Keratinocyte (primary cell): ENCODE results near the gene ACOT6. TPM values are rescaled to one million over a fixed set of nuclear protein-coding genes. Genes with fewer than 3 reads are reported as not detected.

Experiments
- DNase-seq: peaks from one replicate; pipeline ENCODE4 v3.0.0-alpha.2; 2011; ENCODE audit warnings: low read depth, missing footprints, low spot score
- FAIRE-seq: peaks from 2 replicates; lab custom pipeline; 2011; peaks lifted over from hg19 to GRCh38; lab: Jason Lieb, UNC
- H2AFZ ChIP-seq: 2 replicates; pipeline ENCODE4 v1.6.0; 2012; ENCODE audit warnings: low read length, control low read depth, inconsistent platforms; ENCODE audit not compliant: control insufficient read depth
- H3K27ac ChIP-seq: 2 replicates; pipeline ENCODE4 v1.5.1; 2011; ENCODE audit warnings: low read length; ENCODE audit not compliant: control insufficient read depth, insufficient read depth
- H3K27me3 ChIP-seq: 3 replicates; pipeline ENCODE4 v1.6.0; 2011; ENCODE audit warnings: low read length; ENCODE audit not compliant: control insufficient read depth, insufficient read depth; ENCODE audit errors: extremely low read depth
- H3K36me3 ChIP-seq, 2 experiments: 2 replicates in 1 of 2; 3 replicates in 1 of 2; pipeline ENCODE4 v1.5.1; 2011; ENCODE audit warnings: low read length in 2 of 2, mild to moderate bottlenecking in 1 of 2; ENCODE audit not compliant: control insufficient read depth in 2 of 2, insufficient read depth in 2 of 2; ENCODE audit errors: extremely low read depth in 1 of 2
- H3K4me1 ChIP-seq: 3 replicates; pipeline ENCODE4 v1.5.1; 2011; ENCODE audit warnings: low read length; ENCODE audit not compliant: control insufficient read depth, insufficient read depth; ENCODE audit errors: extremely low read depth
- H3K4me2 ChIP-seq: 3 replicates; pipeline ENCODE4 v1.6.0; 2011; ENCODE audit warnings: low read depth, low read length; ENCODE audit not compliant: control insufficient read depth, insufficient read depth; ENCODE audit errors: extremely low read depth
- H3K4me3 ChIP-seq, 3 experiments: fragments of 200-600 bp in 1 of 3; sonication (generic) in 1 of 3; 2 replicates in 2 of 3; 3 replicates in 1 of 3; pipeline ENCODE4 v1.5.1; 2011 to 2016; ENCODE audit warnings: low read length in 3 of 3, mild to moderate bottlenecking in 3 of 3, control low read depth in 2 of 3, inconsistent platforms in 1 of 3, low read depth in 1 of 3, mixed read lengths in 1 of 3, mixed run types in 1 of 3, moderate library complexity in 1 of 3; ENCODE audit not compliant: control insufficient read depth in 2 of 3, insufficient read depth in 2 of 3; ENCODE audit errors: extremely low read depth in 1 of 3
- H3K79me2 ChIP-seq: 2 replicates; pipeline ENCODE4 v1.6.0; 2012; ENCODE audit warnings: low read length; ENCODE audit not compliant: control insufficient read depth, insufficient read depth
- H3K9ac ChIP-seq: 3 replicates; pipeline ENCODE4 v1.6.0; 2011; ENCODE audit warnings: low read length; ENCODE audit not compliant: control insufficient read depth, insufficient read depth; ENCODE audit errors: extremely low read depth
- H3K9me1 ChIP-seq: 3 replicates; pipeline ENCODE4 v1.6.0; 2011; ENCODE audit warnings: low read length; ENCODE audit not compliant: control insufficient read depth, insufficient read depth; ENCODE audit errors: extremely low read depth
- H3K9me3 ChIP-seq: 2 replicates; pipeline ENCODE4 v1.5.1; 2012; ENCODE audit warnings: low read depth, low read length; ENCODE audit not compliant: control insufficient read depth
- H4K20me1 ChIP-seq: 3 replicates; pipeline ENCODE4 v1.6.0; 2011; ENCODE audit warnings: low read length; ENCODE audit not compliant: control insufficient read depth, insufficient read depth; ENCODE audit errors: extremely low read depth
- CTCF ChIP-seq, 3 experiments: IDR thresholded peaks in 1 of 3; conservative IDR thresholded peaks in 1 of 3; optimal IDR thresholded peaks in 1 of 3; 2 replicates in 2 of 3; 3 replicates in 1 of 3; pipeline versions ENCODE3 to v1.5.1; 2011; ENCODE audit warnings: low read length in 3 of 3, mild to moderate bottlenecking in 3 of 3, moderate library complexity in 2 of 3, control low read depth in 1 of 3, inconsistent platforms in 1 of 3; ENCODE audit not compliant: insufficient read depth in 2 of 3; ENCODE audit errors: extremely low read depth in 1 of 3
- EZH2 ChIP-seq: IDR thresholded peaks from one replicate; pipeline ENCODE4 v1.6.1; 2012; ENCODE audit warnings: inconsistent platforms, mild to moderate bottlenecking, low read length, moderate library complexity
- dilution Hi-C: fragments of 300-500 bp; cut with MboI; formaldehyde crosslinking; loops from one replicate; pipeline ENCODE4 v1.7.0; 2020; ENCODE audit warnings: low sequenced_read_pairs; ENCODE audit not compliant: extremely low pct_ligation_motif_present
- polyA plus RNA-seq, 5 experiments: library from polyadenylated mRNA; depleted of rRNA in 3 of 5; stranded (reverse) in 3 of 5; stranded (forward) in 1 of 5; unstranded in 1 of 5; fragments of >200 nt; gene quantifications; 1 replicate in 1 of 5; 2 replicates in 3 of 5; 3 replicates in 1 of 5; pipeline versions ENCODE4 v1.2.1 to v1.2.3, GENCODE V29; 2011 to 2012; ENCODE audit warnings: missing spikeins in 2 of 5, low read depth in 1 of 5, low replicate concordance in 1 of 5

ACOT6 gene
- polyA plus RNA-seq, 1 donor (not counting 4 experiments of a cell fraction or from before 2014, with no cell fraction given), result not detected

DNA sequence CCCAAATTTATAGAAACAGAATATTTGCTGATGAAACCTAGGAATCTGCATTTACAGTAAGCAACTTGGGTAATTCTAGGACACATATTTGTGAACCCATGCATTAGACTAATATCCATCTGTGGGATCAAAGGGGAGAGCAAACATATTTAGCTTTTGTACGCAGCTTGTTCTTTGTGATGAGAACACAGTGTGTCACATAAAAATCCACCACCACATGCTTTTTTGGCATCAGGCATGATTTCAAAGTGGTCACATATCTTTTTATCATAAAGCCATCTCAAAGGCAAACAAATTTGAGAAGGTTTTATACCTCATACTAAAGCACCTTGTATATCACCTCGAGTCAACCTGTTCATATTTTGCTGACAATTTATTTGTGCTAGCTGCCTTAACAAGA, 48.2 kb downstream of the ACOT6 start:
- DNase-seq (no peak), FAIRE-seq (no peak)
- no peak overlapping the region for H3K4me2 ChIP-seq
- no peak overlapping the region for H3K9ac ChIP-seq
- H3K9me1 ChIP-seq, result no peaks in the 10 kb centered on the region
- no peaks in the 10 kb centered on the region for H4K20me1 ChIP-seq
- dilution Hi-C loops, result no loop called here
- H2AFZ ChIP-seq, result no peak overlapping the region
- peaks cover 7% of the 10 kb centered on the region for H3K4me1 ChIP-seq
- H3K9me3 ChIP-seq, result no peaks in the 10 kb centered on the region
- no peaks in the 10 kb centered on the region for H3K27me3 ChIP-seq
- H3K4me3 ChIP-seq, result no peak overlapping the region
- TF ChIP-seq CTCF (optimal IDR thresholded peaks at IDR 0.05 in 1 of 3, IDR thresholded peaks at IDR 0.05 in 1 of 3, conservative IDR thresholded peaks at IDR 0.05 in 1 of 3; ENCODE audit: extremely low read depth in 1 of 3, insufficient read depth in 2 of 3, low read length in 3 of 3) (no peak), EZH2 (no peak)
- no peak overlapping the region for H3K27ac ChIP-seq
- H3K36me3 ChIP-seq, result peaks cover 0 to 2% of the 10 kb centered on the region in 2 experiments
- H3K79me2 ChIP-seq, result no peaks in the 10 kb centered on the region

- Histone ChIP-seq H3K9me3 (no peaks in the 10 kb centered on the region), H3K4me1 (peaks cover 7% of the 10 kb centered on the region), H3K27me3 (no peaks in the 10 kb centered on the region), H3K9ac (no peak overlapping the region), H3K4me2 (no peak overlapping the region), H3K9me1 (no peaks in the 10 kb centered on the region), H4K20me1 (no peaks in the 10 kb centered on the region), H3K79me2 (no peaks in the 10 kb centered on the region), H3K4me3 (no peak overlapping the region), H3K36me3 (peaks cover 0 to 2% of the 10 kb centered on the region in 2 experiments), H3K27ac (no peak overlapping the region), H2AFZ (no peak overlapping the region)
- dilution Hi-C loops, result no loop called here
- DNase-seq, result no peak
- FAIRE-seq, result no peak
- TF ChIP-seq CTCF (optimal IDR thresholded peaks at IDR 0.05 in 1 of 3, IDR thresholded peaks at IDR 0.05 in 1 of 3, conservative IDR thresholded peaks at IDR 0.05 in 1 of 3; ENCODE audit: extremely low read depth in 1 of 3, insufficient read depth in 2 of 3, low read length in 3 of 3) (no peak), EZH2 (no peak)
These were observed 49.6 kb downstream of the ACOT6 start for GRCh38 chr14:73661872-73662271.
